GM19023 (cell line): ENCODE data around the gene CASP7.

ENCODE experiments used
- ATAC-seq: cut with Tn5 transposase; IDR thresholded peaks from one replicate; pipeline ENCODE4 v1.9.1; 2021; ENCODE audit warnings: mild to moderate bottlenecking, moderate library complexity; ENCODE audit not compliant: unreplicated experiment

The CASP7 gene

GRCh38 chr10:113665806-113666354 is 13.8 kb upstream of the CASP7 start:
- no peak for ATAC-seq

- ATAC-seq = peak; percentile 74
Measured at GRCh38 chr10:113666682-113667252, 12.9 kb upstream of the CASP7 start.

DNA sequence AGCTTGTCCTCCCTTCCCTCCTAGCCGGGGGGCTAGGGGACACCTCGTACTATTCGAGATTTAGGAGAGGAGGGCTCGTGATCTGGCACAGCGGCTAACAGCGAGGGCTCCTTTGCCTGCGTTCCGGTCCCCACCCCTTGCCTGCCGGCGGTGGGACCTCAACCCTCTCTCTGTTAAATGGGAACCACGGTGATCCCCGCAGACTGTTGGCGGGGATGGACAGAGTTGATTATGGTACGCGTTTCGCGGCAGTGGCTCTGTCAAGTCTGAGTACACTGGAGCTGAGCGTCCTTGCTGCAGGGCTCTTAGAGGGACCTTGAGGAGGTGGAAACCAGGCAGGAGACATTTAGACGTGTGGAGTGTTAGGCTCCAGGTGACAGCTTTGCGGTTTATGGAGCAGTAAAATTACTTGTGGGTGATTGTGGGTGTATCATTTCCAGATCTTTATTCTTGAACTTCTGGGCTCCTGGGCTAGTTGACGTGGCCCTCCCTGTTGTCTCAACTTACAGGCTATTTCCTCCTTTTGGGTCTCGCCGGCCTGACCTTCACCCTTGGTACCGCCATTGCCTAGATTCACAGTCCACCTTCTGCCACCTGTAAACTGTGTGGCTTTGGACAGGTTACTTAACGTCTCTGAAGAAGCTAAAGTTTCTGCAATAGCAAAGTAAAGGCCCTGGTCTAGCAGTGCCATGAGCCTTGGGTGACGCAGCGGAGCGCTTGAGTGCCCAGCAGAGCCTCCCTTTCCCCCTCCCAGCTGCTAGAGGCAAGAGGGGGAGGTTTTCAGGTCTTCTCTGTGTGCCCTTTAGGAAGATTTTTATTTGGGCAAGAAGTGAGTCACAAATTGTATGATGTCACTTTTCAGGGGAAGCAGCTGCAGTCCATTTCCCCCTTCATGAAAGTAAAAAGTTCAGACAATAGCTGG is 739 bp downstream of the CASP7 start:
- peak; percentile 22 for ATAC-seq

- ATAC-seq = peak; percentile 47
Measured at GRCh38 chr10:113681533-113682470, 2.1 kb downstream of the CASP7 start.

- no peak for ATAC-seq
Measured at GRCh38 chr10:113683300-113683699, 3.6 kb downstream of the CASP7 start.

GRCh38 chr10:113686028-113686427 is 6.3 kb downstream of the CASP7 start:
- no peak for ATAC-seq

- ATAC-seq = no peak
Measured at GRCh38 chr10:113687037-113687436, 7.3 kb downstream of the CASP7 start.

DNA sequence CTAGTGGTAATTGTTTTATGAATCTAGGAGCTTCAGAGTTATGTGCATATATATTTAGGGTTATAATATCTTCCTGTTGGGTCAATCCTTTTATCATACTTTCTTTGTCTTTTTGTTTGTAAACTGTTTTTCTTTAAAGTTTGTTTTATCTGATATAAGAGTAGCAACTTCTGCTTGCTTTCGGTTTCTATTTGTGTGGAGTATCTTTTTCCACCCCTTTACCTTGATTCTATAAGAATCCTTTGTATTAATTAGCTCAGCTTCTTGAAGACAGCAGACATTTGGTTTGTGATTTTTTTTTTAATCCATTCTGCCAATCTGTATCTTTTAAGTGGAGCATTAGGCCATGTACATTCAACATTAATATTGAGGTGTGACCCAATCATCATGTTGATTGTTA is 9.3 kb downstream of the CASP7 start:
- ATAC-seq = no peak

- ATAC-seq = no peak
Measured at GRCh38 chr10:113689574-113689973, 9.9 kb downstream of the CASP7 start.

GRCh38 chr10:113690749-113691148 is 11.0 kb downstream of the CASP7 start:
- no peak for ATAC-seq

DNA sequence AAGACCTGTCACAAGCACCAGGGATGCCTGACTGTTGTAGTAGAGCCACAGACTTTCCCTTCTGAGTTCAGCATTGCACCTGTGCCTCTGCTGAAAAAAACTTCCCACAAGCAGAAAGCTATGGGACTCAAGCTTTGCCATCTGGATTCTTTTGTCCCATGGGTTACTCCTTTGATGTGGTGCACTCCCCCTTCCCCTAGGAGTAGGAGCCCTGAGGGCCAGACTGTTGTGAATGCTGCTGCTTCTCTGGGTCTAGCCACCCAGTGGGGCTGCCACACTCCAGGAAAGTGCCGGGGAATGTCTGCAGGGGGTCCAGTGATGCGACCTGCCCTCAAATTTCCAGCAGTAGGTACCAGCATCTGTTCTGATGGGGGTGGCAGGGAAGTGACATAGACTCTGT is 11.7 kb downstream of the CASP7 start:
- ATAC-seq = no peak

DNA sequence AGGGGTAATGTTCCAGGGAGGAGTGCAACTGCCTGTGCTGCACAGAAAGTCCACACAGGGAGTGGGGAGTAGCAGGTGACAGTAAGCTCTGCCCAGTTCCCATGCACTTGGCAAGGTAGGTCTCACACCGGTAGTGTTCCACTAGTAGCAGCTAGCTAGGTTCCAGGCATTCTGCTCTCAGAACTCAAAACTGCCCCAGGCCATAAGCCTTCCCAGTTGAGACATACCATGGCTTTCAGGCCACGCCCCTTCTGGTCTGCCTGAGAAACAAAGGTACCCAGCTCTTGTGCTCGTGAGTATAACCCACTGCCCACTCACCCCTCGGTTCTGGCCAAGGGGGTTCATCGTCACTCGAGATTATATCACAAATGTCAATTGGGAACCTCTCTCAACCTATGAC is 12.6 kb downstream of the CASP7 start:
- no peak for ATAC-seq

DNA sequence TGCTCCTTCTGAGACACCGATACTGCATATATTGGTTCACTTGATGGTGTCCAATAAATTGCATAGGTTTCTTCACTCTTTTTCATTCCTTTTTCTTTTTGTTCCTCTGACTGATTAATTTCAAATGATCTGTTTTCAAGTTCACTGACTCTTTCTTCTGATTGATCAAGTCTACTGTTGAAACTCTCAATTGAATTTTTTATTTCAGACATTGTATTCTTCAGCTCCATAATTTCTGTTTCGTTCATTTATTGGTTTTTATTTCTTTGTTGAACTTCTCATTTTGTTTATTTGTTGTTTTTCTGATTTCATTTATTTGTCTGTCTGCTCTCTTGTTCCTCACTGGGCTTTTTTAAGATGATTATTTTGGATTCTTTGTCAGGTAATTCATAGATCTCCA is 13.6 kb downstream of the CASP7 start:
- no peak for ATAC-seq

DNA sequence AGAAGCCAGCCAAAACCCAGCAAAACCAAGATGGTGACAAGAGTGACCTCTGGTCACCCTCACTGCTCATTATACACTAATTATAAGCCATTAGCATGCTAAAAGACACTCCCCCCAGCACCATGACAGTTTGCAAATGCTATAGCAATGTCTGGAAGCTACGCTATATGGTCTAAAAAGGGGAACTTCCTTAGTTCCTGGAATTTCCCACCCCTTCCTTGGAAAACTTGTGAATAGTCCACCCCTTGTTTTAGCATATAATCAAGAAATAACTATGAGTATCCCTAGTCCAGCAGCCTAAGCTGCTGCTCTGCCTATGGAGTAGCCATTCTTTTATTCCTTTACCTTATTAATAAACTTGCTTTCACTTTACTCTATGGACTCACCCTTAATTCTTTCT is 16.0 kb downstream of the CASP7 start:
- ATAC-seq = no peak

DNA sequence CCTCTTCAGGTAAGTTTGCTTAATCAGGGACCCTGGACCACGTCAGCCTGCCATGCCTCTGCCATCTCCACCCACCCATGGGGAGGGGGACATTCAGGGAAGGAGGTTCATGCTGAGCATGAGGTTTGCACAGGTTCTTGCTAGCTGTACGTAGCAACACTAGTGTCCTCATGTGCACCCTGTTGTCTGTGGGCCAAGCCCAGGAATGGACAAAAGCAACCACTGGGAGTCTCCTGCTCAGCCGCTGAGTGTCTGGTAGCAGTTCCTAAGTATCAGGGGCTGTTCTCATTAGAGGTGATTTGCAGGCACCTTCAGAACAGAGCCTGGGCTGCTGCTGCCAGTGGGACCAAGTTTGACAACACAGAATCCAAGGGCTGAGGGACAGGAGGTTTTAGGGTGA is 17.9 kb downstream of the CASP7 start:
- no peak for ATAC-seq

- no peak for ATAC-seq
Measured at GRCh38 chr10:113704637-113705343, 25.1 kb downstream of the CASP7 start.

- no peak for ATAC-seq
Measured at GRCh38 chr10:113705344-113705652, 25.6 kb downstream of the CASP7 start.

- no peak for ATAC-seq
Measured at GRCh38 chr10:113706623-113707022, 26.9 kb downstream of the CASP7 start.

DNA sequence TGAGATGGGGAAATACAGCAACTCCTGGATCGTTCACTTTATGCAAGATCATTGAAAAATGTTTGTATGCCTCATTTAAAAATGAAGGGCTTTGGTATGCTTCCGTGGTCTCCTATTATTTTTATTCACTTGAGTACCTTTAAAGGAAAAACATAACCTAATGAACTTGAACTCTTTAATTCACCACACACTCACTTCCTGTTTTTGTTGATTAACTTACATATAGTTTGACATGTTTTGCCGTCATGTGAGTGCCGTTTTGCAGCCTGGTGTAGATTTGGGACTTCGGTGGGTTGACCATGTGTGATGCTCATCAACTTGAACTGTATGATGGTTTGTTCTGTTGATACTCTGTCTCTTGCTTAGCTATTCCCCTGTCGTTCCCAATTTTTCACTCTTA is 28.9 kb downstream of the CASP7 start:
- no peak for ATAC-seq

DNA sequence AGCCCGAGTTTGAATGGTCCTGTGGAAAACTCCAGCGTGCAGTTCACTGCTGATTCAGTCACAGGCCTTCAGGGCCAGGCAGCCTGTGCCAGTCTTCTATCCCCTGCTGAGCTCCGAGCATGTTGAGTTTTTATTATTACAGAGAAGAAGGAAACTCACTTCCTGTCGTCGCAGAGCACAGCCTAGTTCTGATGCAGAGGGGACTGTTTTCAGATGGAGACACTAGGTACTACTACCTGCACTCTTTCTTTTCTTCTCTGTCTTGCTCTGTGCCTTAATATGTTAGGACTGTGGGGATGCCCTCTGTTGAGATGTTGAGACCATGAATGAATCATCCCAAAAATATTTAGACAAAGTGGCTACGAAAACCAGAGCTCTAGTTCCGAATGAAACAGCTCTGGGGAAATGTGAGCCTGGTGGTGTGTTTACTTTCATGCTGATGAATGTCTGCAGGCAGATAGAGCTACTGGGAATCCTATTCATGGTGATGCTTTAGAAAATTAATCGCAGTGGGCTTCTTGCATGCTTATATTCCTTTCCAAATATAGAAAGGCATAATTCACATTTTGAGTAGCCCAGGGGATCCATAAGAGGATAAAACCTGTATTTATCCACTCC is 29.6 kb downstream of the CASP7 start:
- ATAC-seq = no peak
